GM19043 (cell line): ENCODE data around the gene CTDP1.

Experiments
- ATAC-seq: cut with Tn5 transposase; IDR thresholded peaks from one replicate; pipeline ENCODE4 v1.9.1; 2021; ENCODE audit warnings: low read depth; ENCODE audit not compliant: unreplicated experiment

Gene CTDP1

GRCh38 chr18:79803611-79804051 lies 124.0 kb downstream of the CTDP1 start:
- ATAC-seq: no peak
